GM20000 (cell line): Measurements from ENCODE around the gene NR1H3.
"Not testable (repeated sequence)": the region's sequence is repeated elsewhere in the genome, so short reads cannot be mapped to it uniquely, and the experiment has no call there.

ENCODE experiments used
- DNase-seq: peaks from one replicate; pipeline ENCODE4 v3.0.0; 2012; ENCODE audit warnings: low spot score
- TF ChIP-seq, protein P1 (sequence below): IDR thresholded peaks from 2 replicates; pipeline ENCODE4 v1.5.1; 2012; ENCODE audit warnings: mild to moderate bottlenecking, control low read depth; ENCODE audit errors: extremely low read depth, missing control alignments

The NR1H3 gene

GRCh38 chr11:47257517-47258316 is at the start of gene NR1H3:
Gene NR1H3, plus strand, starts transcription at chr11:47257996. Its CDS starts 1,221 bp downstream, at chr11:47259217.
- peak; percentile 39 for DNase-seq
- TF ChIP-seq, protein P1, sequence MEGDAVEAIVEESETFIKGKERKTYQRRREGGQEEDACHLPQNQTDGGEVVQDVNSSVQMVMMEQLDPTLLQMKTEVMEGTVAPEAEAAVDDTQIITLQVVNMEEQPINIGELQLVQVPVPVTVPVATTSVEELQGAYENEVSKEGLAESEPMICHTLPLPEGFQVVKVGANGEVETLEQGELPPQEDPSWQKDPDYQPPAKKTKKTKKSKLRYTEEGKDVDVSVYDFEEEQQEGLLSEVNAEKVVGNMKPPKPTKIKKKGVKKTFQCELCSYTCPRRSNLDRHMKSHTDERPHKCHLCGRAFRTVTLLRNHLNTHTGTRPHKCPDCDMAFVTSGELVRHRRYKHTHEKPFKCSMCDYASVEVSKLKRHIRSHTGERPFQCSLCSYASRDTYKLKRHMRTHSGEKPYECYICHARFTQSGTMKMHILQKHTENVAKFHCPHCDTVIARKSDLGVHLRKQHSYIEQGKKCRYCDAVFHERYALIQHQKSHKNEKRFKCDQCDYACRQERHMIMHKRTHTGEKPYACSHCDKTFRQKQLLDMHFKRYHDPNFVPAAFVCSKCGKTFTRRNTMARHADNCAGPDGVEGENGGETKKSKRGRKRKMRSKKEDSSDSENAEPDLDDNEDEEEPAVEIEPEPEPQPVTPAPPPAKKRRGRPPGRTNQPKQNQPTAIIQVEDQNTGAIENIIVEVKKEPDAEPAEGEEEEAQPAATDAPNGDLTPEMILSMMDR = peak; percentile 19

- DNase-seq = not testable (repeated sequence)
Measured at GRCh38 chr11:47208008-47208552, 49.7 kb upstream of the NR1H3 start.

GRCh38 chr11:47208628-47209027 is 49.2 kb upstream of the NR1H3 start:
- TF ChIP-seq, protein P1 = no peak
- DNase-seq = no peak

GRCh38 chr11:47212938-47213337 is 44.9 kb upstream of the NR1H3 start:
- TF ChIP-seq, protein P1 = no peak
- DNase-seq = no peak

DNA sequence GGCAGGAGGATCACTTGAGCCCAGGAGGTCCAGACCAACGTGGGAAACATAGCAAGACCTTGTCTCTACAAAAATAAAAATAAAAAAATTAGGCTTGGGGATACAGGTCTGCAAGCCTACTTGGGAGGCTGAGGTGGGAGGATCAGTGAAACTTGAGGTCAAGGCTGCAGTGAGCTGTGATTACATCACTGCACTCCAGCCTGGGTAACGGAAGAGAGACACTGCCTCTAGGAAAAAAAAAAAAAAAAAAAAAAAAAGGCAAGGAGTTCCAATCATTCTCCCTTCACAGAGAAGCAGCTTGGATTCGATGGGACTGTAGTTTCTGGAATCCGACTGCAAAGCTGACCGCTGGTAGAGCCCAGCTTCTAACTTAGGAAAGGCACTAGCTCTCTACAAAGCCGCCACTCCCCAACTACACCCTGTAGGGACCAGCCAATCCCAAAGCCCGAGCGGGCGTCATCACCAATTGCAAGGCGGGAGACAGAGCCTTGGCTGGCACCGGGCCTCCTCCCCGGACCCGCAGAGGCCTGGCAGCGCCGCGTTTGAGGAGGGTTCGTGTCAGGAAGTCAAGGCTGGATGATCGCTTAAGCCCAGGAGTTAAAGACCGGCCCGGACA is 43.7 kb upstream of the NR1H3 start:
- peak; percentile 75 for DNase-seq
- TF ChIP-seq, protein P1 = no peak

GRCh38 chr11:47215366-47215910 is 42.4 kb upstream of the NR1H3 start:
- no peak for DNase-seq
- TF ChIP-seq, protein P1 = no peak

DNA sequence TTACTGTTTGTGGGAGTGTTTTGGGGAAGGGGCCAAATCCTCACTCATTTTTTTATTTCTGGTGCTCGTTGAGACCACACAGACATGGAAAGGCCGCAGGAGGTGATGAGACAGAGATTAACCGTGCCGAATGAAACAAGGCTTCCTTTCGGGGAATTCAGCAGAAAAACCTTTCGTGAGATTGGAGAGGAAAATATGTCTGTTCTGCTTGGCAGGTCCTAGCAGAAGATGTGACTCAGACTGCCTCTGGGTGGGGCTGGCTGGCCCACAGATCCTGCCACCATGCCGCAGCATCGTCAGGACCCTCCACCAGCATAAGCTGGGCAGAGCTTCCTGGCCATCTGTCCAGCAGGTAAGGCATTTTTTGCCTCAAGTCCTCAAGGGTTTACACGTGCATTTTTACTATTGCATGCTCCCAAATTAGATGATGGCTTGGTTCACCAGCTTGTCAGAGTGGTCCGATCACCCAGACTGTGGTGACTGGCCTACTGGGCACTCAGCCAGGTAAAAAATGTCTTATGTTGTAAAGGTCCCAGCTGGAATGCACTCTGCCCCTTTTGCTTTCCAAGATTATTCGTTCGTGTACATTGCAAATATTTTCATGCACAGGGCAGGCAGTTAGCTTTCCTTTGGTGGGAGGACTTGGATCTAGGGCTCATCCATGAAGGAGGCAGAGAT is 41.5 kb upstream of the NR1H3 start:
- TF ChIP-seq, protein P1 = no peak
- peak; percentile 63 for DNase-seq
